GM19395 (cell line): ENCODE results near the gene SCAANT1.
A peak's percentile ranks its signal among the peaks of the same experiment; 100 is the strongest.

Source experiments
- ATAC-seq: cut with Tn5 transposase; IDR thresholded peaks from one replicate; pipeline ENCODE4 v1.9.1; 2021; ENCODE audit warnings: mild to moderate bottlenecking, moderate library complexity; ENCODE audit not compliant: unreplicated experiment

Gene SCAANT1

DNA sequence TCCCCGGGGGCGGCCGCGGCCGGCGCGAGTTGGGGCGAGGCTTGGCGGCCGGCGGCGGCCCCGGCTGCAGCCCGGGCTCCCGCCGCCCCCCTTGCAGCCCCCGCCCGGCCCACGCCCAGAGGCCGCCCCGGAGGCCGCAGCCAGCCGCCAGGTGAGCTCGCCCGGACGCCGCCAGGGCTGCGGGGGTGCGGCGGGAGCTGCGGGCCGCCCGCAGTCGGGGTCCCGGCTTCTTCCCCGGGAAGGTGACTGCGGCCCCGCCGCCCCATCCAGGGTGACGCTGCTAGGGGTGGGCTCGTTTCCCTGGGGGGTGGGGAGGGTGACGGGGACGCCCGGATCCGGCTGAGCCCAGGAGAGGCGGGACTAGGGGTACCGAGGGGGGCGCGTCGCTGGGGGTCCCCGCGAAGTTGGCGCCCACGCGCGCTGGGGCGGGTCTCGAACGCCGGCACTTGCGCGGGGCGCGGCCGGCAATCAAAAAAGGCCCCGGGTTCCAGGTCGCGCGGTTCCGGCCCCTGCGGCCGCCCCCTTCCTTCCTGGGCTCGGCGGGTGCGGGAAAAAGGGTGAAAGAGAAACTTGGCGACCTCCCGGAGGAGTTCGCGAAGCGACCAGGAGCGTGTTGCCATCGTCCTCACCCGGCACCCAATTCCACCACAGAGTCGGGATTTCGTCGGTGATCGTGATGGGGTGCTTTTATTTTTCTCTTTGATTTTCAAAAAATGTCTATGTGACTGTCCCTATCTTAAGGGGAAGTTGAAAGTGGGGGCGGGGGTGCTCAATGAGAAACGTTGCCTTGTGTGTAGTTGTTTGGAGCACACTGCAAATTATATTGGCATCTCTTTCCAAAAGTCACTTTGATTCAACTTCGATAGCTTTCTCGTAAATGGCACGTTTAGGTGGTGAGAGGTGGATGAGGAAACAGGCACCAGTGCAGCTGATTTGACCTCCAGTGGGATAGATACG is 47.9 kb downstream of the SCAANT1 start:
- peak; percentile 46 for ATAC-seq

- ATAC-seq = peak; percentile 67
Observed at GRCh38 chr3:63863150-63864007, 48.8 kb downstream of the SCAANT1 start, which contains the start of the genes ATXN7 and THOC7. ATXN7 (plus strand) TSS chr3:63863867; CDS start chr3:63912599, 48,732 bp downstream. THOC7 (minus strand) TSS chr3:63863805; CDS start chr3:63863790, 15 bp downstream.

DNA sequence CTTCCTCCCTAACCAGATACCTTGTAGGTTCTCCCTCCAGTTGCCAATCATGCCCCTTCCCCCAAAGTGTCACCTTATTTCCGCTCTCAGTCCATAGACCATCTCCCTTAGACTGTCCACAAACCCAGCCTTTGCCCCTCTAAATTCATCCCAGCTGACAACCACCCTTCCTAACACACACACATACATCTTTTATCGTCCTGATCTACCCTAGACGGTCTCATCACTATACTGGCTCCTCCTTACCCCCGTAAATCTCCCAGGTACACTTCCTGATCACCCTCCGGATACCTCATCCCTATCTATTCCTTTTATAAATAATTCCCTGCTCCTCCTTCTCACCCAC is 49.4 kb downstream of the SCAANT1 start:
- ATAC-seq = peak; percentile 13
